HepG2 (cell line): ENCODE measurements around the gene TBC1D2B. TPM values are rescaled to one million over a fixed set of nuclear protein-coding genes. Genes with fewer than 3 reads are reported as not detected.

Experiments
- CHCHD3 ChIP-seq: sonication (generic); formaldehyde crosslinking; IDR thresholded peaks from 2 replicates; pipeline ENCODE4 v1.8.0; 2022; ENCODE audit warnings: mild to moderate bottlenecking, missing genetic modification reagents, moderate library complexity
- ESRRA ChIP-seq: sonication (generic); formaldehyde crosslinking; IDR thresholded peaks from 2 replicates; pipeline ENCODE4 v1.5.1; 2020; ENCODE audit warnings: mild to moderate bottlenecking, low read depth, missing genetic modification reagents
- KAT7 ChIP-seq: IDR thresholded peaks from 2 replicates; pipeline ENCODE4 v1.6.1; 2018; ENCODE audit warnings: borderline replicate concordance, missing compliant biosample characterization
- KLF9 ChIP-seq: IDR thresholded peaks from 2 replicates; pipeline ENCODE4 v1.6.1; 2016; ENCODE audit warnings: low read depth
- MEF2D ChIP-seq: sonication (generic); formaldehyde crosslinking; IDR thresholded peaks from 2 replicates; pipeline ENCODE4 v1.5.1; 2020; ENCODE audit warnings: mild to moderate bottlenecking, missing genetic modification reagents
- PHB2 ChIP-seq: fragments of 450-650 bp; IDR thresholded peaks from 2 replicates; pipeline ENCODE4 v1.6.1; 2018; ENCODE audit not compliant: partially characterized antibody
- POLR2A ChIP-seq, 2 experiments: IDR thresholded peaks; 2 replicates each; pipeline ENCODE4 v1.6.1; 2011; ENCODE audit warnings: low read depth in 2 of 2, low read length in 2 of 2, mild to moderate bottlenecking in 1 of 2, moderate library complexity in 1 of 2; ENCODE audit not compliant: insufficient read depth in 1 of 2
- SNAPC2 ChIP-seq: sonication (generic); formaldehyde crosslinking; IDR thresholded peaks from 2 replicates; pipeline ENCODE4 v1.8.1; 2022; ENCODE audit warnings: mild to moderate bottlenecking, missing genetic modification reagents
- SOX6 ChIP-seq, 2 experiments: fragments of 450-650 bp in 1 of 2; sonication (generic) in 1 of 2; formaldehyde crosslinking in 1 of 2; IDR thresholded peaks; 2 replicates each; pipeline versions ENCODE4 v1.4.0 to v1.6.1; 2017 to 2020; ENCODE audit warnings: antibody characterized with exemption in 1 of 2, mild to moderate bottlenecking in 1 of 2, missing genetic modification reagents in 1 of 2
- SP140L ChIP-seq: sonication (generic); formaldehyde crosslinking; IDR thresholded peaks from 2 replicates; pipeline ENCODE4 v1.4.0; 2020; ENCODE audit warnings: missing genetic modification reagents, borderline replicate concordance
- ZNF713 ChIP-seq: sonication (generic); formaldehyde crosslinking; IDR thresholded peaks from 2 replicates; pipeline ENCODE4 v1.4.0; 2020; ENCODE audit warnings: mild to moderate bottlenecking, missing genetic modification reagents
- polyA plus RNA-seq, 8 experiments: library from polyadenylated mRNA; depleted of rRNA in 3 of 8; stranded (reverse) in 7 of 8; unstranded in 1 of 8; fragments of >200 nt; fragmentation: Illumina TruSeq in 4 of 8; extraction: Trizol in 4 of 8; gene quantifications; 2 replicates each; pipeline versions ENCODE4 v1.2.1 to v1.2.3, GENCODE V29; 2011 to 2016; ENCODE audit warnings: low read depth in 4 of 8, missing spikeins in 1 of 8, mixed read lengths in 1 of 8; ENCODE audit not compliant: insufficient read depth in 1 of 8
- total RNA-seq, 5 experiments: library from RNA; depleted of rRNA; stranded (reverse); fragments of >200 nt; fragmentation: Illumina TruSeq; extraction: Trizol; gene quantifications; 2 replicates each; pipeline ENCODE4 v1.2.3, GENCODE V29; 2016; ENCODE audit warnings: low read depth in 1 of 5
- TF ChIP-seq, protein P1 (sequence below), 2 experiments: sonication (generic) in 1 of 2; formaldehyde crosslinking in 1 of 2; IDR thresholded peaks; 2 replicates each; pipeline versions ENCODE4 v1.4.0 to v1.6.1; 2018 to 2020; ENCODE audit warnings: missing genetic modification reagents in 2 of 2, borderline replicate concordance in 1 of 2, low read depth in 1 of 2, mild to moderate bottlenecking in 1 of 2, missing biosample characterization in 1 of 2
- TF ChIP-seq, protein P2 (sequence below): IDR thresholded peaks from 2 replicates; pipeline ENCODE4 v1.4.0; 2020; ENCODE audit warnings: mild to moderate bottlenecking, missing genetic modification reagents
- TF ChIP-seq, protein P3 (sequence below): sonication (generic); formaldehyde crosslinking; IDR thresholded peaks from 2 replicates; pipeline ENCODE4 v1.4.0; 2020; ENCODE audit warnings: missing genetic modification reagents
- TF ChIP-seq, protein P4 (sequence below): fragments of 450-650 bp; IDR thresholded peaks from 2 replicates; pipeline ENCODE4 v1.6.1; 2017
- TF ChIP-seq, protein P5 (sequence below): sonication (generic); IDR thresholded peaks from 2 replicates; pipeline ENCODE4 v1.6.1; 2016; ENCODE audit warnings: low read depth, borderline replicate concordance
- TF ChIP-seq, protein P6 (sequence below): sonication (generic); formaldehyde crosslinking; IDR thresholded peaks from 2 replicates; pipeline ENCODE4 v1.4.0; 2020; ENCODE audit warnings: low read depth, mild to moderate bottlenecking, missing genetic modification reagents
- TF ChIP-seq, protein P7 (sequence below): sonication (generic); formaldehyde crosslinking; IDR thresholded peaks from 2 replicates; pipeline ENCODE4 v1.5.0; 2020; ENCODE audit warnings: missing genetic modification reagents, mild to moderate bottlenecking, borderline replicate concordance

Gene TBC1D2B
- total and polyA plus RNA-seq, 2 of the 13 experiments (the other 11 are each of a cell fraction or from before 2014, with no cell fraction given): 10.1 to 14.4 TPM

DNA sequence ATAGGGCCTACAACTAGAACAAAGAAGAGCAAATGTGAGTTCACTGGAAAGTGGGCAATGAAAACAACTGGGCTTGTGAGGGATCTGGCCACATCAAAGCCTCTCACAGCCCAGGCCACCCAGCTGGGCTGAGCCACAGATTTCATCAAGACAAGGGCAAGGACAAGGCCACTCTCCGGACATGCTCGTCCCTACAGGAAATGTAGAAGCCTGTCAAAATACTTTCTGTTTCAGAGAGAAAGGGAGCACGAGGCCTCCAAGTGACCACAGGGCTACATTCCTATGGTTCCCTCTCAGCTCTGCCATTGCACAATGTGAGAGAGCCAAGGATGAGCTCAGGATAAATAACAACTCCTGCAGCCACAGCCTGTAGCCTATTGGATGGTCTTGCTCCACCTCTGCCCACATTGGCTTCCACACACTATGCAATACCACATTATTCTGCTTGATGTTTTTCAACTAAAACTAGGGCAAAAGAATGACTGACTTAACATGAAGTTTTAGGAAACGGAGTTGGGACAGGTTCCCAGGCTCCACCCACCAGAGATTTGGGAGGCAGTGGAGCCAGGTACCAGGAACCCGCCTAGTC, 12.1 kb downstream of the TBC1D2B start (continued):
- TF ChIP-seq, protein P1, sequence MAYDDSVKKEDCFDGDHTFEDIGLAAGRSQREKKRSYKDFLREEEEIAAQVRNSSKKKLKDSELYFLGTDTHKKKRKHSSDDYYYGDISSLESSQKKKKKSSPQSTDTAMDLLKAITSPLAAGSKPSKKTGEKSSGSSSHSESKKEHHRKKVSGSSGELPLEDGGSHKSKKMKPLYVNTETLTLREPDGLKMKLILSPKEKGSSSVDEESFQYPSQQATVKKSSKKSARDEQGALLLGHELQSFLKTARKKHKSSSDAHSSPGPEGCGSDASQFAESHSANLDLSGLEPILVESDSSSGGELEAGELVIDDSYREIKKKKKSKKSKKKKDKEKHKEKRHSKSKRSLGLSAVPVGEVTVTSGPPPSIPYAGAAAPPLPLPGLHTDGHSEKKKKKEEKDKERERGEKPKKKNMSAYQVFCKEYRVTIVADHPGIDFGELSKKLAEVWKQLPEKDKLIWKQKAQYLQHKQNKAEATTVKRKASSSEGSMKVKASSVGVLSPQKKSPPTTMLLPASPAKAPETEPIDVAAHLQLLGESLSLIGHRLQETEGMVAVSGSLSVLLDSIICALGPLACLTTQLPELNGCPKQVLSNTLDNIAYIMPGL (CRISPR knock-in tag; IDR thresholded peaks at IDR 0.05; ENCODE audit: borderline replicate concordance in 1 of 2, low read depth in 1 of 2): peak; percentile 68 to 80; a peak in 3 of 4 replicates
- TF ChIP-seq, protein P2, sequence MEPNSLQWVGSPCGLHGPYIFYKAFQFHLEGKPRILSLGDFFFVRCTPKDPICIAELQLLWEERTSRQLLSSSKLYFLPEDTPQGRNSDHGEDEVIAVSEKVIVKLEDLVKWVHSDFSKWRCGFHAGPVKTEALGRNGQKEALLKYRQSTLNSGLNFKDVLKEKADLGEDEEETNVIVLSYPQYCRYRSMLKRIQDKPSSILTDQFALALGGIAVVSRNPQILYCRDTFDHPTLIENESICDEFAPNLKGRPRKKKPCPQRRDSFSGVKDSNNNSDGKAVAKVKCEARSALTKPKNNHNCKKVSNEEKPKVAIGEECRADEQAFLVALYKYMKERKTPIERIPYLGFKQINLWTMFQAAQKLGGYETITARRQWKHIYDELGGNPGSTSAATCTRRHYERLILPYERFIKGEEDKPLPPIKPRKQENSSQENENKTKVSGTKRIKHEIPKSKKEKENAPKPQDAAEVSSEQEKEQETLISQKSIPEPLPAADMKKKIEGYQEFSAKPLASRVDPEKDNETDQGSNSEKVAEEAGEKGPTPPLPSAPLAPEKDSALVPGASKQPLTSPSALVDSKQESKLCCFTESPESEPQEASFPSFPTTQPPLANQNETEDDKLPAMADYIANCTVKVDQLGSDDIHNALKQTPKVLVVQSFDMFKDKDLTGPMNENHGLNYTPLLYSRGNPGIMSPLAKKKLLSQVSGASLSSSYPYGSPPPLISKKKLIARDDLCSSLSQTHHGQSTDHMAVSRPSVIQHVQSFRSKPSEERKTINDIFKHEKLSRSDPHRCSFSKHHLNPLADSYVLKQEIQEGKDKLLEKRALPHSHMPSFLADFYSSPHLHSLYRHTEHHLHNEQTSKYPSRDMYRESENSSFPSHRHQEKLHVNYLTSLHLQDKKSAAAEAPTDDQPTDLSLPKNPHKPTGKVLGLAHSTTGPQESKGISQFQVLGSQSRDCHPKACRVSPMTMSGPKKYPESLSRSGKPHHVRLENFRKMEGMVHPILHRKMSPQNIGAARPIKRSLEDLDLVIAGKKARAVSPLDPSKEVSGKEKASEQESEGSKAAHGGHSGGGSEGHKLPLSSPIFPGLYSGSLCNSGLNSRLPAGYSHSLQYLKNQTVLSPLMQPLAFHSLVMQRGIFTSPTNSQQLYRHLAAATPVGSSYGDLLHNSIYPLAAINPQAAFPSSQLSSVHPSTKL (CRISPR knock-in tag): peak; percentile 100
- TF ChIP-seq SNAPC2 (CRISPR knock-in tag) (peak; percentile 86; the same call in 1 of the 2 replicates), CHCHD3 (CRISPR knock-in tag) (no peak), SOX6 (IDR thresholded peaks at IDR 0.05) (no peak), SOX6 (CRISPR knock-in tag; IDR thresholded peaks at IDR 0.05) (peak; percentile 99), KLF9 (0 out of 2 replicates have a peak, but pooled peaks have one; percentile 37), POLR2A (IDR thresholded peaks at IDR 0.05; ENCODE audit: insufficient read depth in 1 of 2, low read depth in 2 of 2, low read length in 2 of 2) (no peak), PHB2 (no peak), SP140L (CRISPR knock-in tag) (peak; percentile 77; the same call in 1 of the 2 replicates), ESRRA (CRISPR knock-in tag) (peak; percentile 82; the same call in 1 of the 2 replicates), MEF2D (CRISPR knock-in tag) (peak; percentile 94), ZNF713 (CRISPR knock-in tag) (no peak), KAT7 (CRISPR knock-in tag) (0 out of 2 replicates have a peak, but pooled peaks have one; percentile 44)
- TF ChIP-seq, protein P3, sequence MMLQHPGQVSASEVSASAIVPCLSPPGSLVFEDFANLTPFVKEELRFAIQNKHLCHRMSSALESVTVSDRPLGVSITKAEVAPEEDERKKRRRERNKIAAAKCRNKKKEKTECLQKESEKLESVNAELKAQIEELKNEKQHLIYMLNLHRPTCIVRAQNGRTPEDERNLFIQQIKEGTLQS (CRISPR knock-in tag): peak; percentile 71
- TF ChIP-seq, protein P4, sequence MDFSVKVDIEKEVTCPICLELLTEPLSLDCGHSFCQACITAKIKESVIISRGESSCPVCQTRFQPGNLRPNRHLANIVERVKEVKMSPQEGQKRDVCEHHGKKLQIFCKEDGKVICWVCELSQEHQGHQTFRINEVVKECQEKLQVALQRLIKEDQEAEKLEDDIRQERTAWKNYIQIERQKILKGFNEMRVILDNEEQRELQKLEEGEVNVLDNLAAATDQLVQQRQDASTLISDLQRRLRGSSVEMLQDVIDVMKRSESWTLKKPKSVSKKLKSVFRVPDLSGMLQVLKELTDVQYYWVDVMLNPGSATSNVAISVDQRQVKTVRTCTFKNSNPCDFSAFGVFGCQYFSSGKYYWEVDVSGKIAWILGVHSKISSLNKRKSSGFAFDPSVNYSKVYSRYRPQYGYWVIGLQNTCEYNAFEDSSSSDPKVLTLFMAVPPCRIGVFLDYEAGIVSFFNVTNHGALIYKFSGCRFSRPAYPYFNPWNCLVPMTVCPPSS: no peak
- TF ChIP-seq, protein P5, sequence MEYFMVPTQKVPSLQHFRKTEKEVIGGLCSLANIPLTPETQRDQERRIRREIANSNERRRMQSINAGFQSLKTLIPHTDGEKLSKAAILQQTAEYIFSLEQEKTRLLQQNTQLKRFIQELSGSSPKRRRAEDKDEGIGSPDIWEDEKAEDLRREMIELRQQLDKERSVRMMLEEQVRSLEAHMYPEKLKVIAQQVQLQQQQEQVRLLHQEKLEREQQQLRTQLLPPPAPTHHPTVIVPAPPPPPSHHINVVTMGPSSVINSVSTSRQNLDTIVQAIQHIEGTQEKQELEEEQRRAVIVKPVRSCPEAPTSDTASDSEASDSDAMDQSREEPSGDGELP: peak; percentile 99
- TF ChIP-seq, protein P6, sequence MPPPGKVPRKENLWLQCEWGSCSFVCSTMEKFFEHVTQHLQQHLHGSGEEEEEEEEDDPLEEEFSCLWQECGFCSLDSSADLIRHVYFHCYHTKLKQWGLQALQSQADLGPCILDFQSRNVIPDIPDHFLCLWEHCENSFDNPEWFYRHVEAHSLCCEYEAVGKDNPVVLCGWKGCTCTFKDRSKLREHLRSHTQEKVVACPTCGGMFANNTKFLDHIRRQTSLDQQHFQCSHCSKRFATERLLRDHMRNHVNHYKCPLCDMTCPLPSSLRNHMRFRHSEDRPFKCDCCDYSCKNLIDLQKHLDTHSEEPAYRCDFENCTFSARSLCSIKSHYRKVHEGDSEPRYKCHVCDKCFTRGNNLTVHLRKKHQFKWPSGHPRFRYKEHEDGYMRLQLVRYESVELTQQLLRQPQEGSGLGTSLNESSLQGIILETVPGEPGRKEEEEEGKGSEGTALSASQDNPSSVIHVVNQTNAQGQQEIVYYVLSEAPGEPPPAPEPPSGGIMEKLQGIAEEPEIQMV (CRISPR knock-in tag): no peak
- TF ChIP-seq, protein P7, sequence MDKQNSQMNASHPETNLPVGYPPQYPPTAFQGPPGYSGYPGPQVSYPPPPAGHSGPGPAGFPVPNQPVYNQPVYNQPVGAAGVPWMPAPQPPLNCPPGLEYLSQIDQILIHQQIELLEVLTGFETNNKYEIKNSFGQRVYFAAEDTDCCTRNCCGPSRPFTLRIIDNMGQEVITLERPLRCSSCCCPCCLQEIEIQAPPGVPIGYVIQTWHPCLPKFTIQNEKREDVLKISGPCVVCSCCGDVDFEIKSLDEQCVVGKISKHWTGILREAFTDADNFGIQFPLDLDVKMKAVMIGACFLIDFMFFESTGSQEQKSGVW: no peak
